Stimulated activated CD4-positive, alpha-beta T cell treated with anti-CD3 and anti-CD28 coated beads, Interleukin-4, amount 100 ng/mL, for 4 hours (primary cell): Measurements from ENCODE around the gene PHF12.

Experiments used
- DNase-seq, 2 experiments: peaks; one replicate each; pipeline ENCODE4 v3.0.0-alpha.2; 2020

Gene PHF12

DNA sequence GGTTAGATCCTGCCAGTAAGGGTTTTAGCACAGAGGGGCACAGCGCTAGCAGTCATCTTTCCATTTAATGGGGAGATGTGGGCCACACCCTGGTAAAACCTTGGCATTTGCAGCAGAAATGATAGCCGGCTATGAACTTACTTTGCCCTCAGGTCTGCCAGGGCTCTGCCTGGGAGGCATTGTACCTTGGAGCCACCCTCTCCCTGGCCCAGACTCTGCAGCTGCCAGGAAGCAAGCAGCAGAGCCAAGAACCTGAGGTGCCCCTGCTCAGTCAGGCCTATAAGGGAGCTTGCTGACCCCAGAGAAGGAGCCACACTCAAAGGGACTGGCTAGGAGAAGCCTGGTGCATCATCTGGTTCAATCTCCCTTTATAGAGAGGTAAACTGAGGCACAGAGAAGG lies 23.7 kb upstream of the PHF12 start:
- DNase-seq = no peak

- no peak for DNase-seq
Observed at GRCh38 chr17:28974451-28974850, 23.1 kb upstream of the PHF12 start.

GRCh38 chr17:28973425-28973824 lies 22.1 kb upstream of the PHF12 start:
- no peak for DNase-seq

GRCh38 chr17:28972437-28972836 lies 21.1 kb upstream of the PHF12 start:
- DNase-seq = no peak

DNA sequence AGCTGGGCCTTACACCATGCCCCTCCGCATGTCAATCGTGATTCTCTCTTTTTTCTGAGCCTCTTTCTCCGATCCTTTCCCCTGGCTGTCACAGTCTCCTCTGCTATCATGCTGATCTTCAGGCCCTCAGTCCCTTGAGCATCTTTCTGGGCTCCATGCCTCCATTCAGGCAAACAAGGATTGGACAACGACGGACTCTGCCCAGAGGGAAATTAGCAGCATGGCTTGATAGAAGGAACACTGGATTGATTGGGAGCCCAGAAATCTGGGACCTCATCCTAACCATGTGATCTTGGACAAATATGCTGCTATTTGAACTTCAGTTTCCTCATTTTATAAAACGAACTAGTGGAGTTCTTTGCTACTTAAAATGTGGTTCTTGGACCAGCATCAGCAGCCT lies 19.6 kb upstream of the PHF12 start:
- no peak for DNase-seq

DNA sequence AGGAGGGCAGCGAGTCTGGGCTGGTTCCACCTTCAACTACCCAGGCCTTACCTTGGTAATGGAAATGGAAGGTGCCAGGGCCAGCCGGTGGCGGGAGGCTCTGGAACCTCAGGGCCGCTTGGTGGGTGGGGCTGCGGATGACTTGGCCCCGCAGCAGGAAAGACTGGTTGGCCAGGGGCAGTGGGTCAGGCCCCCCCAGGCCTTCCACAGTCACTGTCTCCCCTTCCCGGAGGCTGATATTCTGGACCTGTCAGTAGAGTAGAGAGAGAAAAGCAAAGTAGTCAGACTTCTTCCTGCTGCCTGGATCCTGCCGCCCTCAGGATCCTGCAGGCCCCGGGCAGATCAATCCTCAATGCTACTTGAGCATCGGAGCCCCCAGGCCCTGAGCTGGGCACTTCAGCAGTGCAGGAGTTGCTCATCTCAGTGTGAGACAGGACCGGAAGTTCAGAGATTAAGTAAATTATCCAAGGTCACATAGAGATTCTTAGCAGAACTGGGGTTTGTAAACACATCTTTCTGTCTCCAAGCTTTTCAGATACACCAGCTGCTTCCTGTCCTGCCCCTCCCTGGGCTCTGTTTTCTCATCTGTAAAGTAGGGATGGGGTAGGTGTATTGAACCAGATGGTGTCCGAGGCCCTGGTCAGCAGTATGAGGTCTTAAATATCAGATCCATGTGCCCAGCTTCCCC lies 18.5 kb upstream of the PHF12 start:
- no peak for DNase-seq

- DNase-seq = no peak
Observed at GRCh38 chr17:28968914-28969295, 17.6 kb upstream of the PHF12 start.

DNA sequence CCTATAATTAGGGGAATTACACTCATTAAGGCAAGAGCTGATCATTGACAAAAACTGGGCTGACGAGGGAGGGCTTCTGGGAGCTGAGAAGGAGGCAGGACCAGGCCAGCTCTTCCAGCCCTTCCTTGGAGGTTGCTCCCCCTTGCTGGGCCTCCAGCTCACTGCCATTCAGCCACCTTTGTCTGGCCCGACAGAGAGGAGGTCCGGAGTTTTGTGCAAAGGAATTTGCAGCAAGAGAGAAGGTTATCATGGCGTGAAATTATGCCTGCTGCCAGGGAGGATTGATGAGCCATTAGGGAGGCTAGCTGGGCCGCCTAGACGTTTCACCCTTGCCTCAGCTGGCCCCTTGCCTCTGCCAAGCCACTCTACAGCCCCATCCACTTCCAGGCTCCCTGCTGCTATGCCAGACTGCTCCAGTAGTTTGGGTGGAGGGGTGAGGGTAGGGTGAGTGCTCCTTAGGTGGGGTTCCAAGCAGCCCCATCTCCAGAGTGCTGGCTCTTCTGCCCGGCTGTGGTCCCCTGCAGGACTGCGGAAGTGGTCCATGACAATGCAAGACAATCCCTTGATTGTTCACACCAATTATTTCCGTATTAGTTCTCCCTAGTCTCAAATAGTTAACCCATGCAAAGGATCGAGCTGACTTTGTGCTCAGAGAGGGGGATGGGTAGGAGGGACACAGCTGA lies 17.1 kb upstream of the PHF12 start:
- DNase-seq = no peak

DNA sequence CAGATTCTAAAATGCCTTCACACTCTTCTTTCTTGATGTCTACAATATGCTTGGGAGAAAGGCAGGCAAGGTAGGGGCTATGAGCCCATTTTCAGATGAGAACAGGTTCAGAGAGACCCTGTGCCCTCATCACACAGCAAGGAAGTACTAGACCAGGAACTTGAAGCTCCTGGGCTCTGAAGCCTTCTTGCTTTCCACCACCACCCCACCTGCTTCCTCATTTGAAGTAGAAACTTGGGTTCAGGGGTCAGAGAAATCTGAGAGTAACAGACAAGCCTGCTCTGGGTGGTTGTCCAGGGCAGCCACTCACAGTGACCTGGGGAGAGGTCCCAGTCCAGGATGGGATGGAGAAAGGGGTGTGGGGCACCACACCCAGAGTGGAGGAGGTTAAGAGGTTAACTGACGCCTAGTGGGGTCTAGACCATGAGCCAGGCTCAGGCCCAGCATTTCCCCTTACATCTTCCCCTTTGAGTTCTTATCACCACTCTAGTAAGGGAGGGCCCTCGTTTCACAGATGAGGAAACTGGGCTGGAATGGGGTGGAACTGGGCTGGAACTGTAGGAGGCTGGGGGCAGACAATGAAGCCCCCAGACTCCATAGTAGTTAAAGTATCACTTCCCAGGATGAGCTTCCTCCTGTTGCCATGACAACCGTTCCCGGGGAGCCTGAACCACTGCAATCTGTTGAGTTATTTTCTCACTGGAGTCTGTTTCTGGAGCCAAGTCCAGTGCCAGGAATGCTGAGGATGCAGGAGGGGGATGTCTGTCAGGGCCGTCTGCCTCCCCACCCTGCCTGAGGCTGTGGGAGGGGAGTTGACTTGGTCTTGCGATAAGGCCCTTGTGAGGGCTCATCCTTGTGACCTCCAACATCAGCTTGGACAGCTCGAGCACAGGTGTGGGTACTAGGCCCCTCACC lies 16.2 kb upstream of the PHF12 start:
- no peak for DNase-seq

- no peak for DNase-seq
Observed at GRCh38 chr17:28963841-28964240, 12.5 kb upstream of the PHF12 start.

DNA sequence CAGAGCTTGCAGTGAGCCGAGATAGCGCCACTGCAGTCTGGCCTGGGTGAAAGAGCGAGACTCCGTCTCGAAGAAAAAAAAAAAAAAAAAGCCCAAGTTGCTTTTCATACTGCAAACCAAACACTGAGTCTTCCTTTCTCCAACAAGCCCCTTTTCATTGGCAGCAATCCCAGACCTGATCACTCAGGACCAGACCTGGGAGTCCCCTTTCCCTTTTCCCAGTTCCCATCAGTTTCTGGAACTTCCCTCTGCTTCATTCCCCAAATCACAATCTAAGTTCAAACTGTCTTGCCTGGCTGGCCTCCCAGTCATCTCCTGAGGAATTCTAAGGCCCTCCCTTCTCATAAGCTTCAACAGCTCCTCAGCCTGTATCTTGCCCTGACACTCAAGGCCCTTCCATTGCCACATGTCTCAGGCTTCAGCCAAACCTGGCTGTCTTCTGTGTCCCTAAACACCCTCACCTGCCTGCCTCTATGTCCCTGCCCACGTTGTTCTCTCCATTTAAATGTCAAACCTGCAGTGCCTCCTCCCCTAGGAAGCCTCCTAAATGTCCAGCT lies 11.8 kb upstream of the PHF12 start:
- DNase-seq = no peak

DNA sequence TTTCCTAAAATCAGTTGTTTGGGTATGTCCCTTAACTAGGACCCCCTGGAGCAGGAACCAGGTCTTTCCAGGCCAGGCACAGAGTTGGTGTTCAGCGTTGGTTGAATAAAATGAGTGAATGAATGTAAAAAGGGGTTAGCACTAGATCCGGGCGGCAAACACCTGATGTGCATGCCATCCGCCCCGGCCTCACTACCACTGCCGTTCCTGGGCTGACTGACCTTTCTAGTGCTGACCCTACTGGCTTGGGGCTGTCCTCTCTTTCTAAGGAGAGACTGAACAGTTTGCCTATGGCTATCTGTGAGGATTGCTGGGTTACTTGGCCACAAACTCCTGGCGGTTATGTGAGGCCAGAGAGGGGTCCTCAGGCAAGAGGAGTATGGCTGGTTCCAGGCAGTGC lies 10.1 kb upstream of the PHF12 start:
- DNase-seq = no peak

DNA sequence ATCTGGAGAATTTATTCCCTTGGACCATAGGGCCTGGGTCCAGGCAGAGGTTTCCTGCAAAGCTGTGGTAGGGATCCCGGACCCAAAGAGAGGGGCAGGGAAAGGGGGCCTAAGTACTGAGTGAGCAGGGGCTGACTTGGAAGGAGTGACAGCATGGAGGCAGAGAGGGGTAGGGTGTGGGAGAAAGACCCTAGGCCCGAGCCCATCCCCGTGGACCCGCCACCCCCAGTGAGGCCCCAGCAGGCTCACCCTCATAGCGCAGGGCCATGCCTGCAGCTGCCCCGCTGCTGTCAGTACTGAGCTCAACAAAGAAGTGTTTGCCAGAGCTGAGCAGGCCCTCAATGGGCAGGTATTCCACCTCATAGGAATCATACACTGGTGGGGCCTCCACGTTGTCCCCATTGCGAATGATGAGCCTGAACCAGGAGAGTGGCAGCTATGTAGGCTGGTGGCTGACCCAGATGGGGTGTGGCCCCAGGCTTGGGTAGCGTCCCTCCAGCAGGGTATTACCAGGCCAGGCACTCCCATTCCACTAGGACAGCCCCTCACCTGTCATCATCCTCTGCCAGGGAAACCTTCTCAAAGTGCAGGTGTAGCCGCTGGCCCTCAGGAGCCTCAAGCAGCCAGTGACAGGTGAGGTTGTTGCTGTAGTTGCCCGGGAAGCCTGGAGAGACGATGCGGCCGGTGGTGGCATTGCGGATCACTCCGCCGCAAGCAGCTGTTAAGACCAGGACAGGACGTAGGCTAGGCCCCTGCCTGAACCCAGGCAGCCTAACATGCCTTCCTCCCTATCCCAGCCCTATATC lies 9.1 kb upstream of the PHF12 start:
- DNase-seq = no peak

- no peak for DNase-seq
Observed at GRCh38 chr17:28959471-28959871, 8.2 kb upstream of the PHF12 start.

GRCh38 chr17:28958820-28959455 lies 7.6 kb upstream of the PHF12 start:
- no peak for DNase-seq

GRCh38 chr17:28957992-28958355 lies 6.7 kb upstream of the PHF12 start:
- DNase-seq = no peak

DNA sequence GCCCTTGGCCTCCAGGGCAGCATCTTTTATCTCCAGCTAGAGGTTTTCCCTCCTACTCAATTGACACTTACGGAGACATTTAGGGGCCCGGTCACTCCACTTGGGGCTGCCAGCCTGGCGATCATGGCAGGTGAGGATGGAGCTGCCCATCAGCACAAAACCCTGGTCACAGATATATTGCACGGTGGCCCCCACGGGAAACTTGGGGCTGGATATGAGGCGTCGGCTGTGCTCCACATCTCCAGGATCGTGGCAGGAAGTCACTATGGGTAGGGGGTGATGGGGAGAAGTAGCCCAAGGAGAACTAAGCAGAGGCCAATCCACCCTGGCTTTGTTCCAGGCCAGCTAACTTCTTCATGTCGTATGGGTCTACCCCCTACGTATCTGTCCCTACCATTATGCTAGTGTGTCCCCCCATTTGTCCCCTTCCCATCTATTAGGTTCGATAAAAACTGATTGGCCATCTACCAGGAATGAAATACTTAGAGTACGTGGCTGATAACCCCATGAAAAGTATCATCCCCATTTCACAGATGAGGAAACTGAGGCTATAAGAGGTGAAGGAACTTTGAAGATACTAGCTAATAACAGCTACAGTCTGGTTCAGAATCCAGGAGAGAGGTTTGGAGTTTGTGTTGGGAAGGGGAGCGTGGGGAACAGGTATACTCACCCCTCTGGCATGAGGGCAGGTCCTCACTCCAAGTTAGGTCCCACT lies 6.1 kb upstream of the PHF12 start:
- DNase-seq = no peak

GRCh38 chr17:28956861-28957260 lies 5.5 kb upstream of the PHF12 start:
- no peak for DNase-seq

DNA sequence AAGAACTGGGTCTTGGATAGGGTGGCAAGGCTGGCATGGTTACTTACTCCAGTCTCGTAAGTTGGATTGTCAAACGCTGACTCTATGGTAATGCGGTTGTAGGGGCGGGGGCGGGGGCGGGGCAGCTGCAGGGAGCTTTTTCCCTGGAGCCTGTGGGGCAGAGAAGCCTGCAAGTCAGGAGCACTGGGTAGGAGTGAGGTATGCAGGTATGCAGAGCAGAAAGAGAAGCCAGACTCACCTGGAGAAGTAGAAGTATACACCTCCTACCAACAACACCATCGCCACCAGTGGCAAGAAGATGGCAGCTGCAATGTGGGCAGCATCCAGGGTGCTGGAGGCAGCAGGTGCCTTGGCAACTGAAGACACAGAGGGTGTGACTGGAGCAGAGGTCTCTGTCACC lies 4.8 kb upstream of the PHF12 start:
- no peak for DNase-seq

DNA sequence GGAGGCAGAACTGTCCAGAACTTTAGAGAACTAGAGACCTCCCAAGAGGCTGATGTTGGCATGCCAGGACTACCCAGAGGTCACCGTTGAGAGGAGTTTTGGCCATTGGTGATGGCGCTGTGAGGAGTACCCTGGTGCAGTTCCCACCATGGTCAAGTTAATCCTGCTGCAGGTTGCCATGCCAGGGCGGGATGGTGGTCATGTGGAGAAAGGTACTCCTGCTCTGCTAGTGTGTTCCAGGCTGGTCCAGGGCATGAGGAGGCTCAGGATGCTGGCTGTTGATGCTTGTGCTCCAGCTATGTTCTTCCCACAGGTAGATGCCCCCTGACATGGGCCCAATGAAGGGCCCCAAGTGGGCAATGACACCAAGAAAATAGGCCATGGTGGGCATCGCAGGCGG lies 4.1 kb upstream of the PHF12 start:
- no peak for DNase-seq

- no peak for DNase-seq
Observed at GRCh38 chr17:28954886-28955285, 3.6 kb upstream of the PHF12 start.
